Activated CD4-positive, alpha-beta T cell treated with anti-CD3 and anti-CD28 coated beads, Interleukin-10, Interleukin-2, amounts not matched to agents 100 ng/mL and 50 ng/mL, durations not matched to agents 16 hours and 8 hours (primary cell): ENCODE results near the gene SP8.

Source experiments
- DNase-seq: peaks from one replicate; pipeline ENCODE4 v3.0.0-alpha.2; 2020

SP8 gene

DNA sequence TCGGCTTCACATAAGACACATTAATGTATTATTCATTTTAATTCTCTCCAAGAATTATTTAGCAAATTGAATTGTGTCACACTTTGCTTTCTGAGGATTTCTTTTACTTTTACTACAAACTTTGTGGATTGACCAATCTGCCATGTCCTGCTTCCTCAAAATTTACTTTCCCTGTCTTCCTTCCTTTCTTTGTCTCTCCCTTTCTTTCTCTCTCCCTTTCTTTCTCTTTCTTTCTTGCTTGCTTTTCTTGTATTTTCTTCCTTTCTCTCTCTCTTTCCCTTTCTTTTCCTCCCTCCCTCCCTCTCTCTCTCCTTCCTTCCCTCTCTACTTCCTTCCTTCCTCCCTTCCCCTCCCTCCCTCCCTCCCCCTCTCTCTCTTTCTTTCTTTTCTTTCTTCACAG is 37.8 kb downstream of the SP8 start:
- DNase-seq: no peak

GRCh38 chr7:20747001-20747400 is 39.7 kb downstream of the SP8 start:
- no peak for DNase-seq

GRCh38 chr7:20745702-20746101 is 41.0 kb downstream of the SP8 start:
- DNase-seq: no peak

DNA sequence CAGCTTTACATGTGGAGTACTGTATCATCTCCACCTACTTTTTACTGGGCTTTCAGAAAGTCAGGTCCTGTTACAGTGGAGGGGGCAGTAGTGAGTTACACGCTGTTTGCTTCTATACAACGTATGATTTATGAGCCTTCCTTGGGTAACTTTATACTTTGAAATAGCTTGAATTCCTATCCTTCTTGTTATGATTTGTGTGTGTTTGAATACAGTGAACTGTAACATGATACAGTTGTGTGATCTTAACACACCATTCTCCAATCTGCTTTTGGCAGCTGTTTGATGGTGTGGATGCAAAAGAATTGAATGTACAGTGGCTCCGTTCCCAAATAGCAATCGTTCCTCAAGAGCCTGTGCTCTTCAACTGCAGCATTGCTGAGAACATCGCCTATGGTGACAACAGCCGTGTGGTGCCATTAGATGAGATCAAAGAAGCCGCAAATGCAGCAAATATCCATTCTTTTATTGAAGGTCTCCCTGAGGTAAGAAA is 41.7 kb downstream of the SP8 start:
- no peak for DNase-seq

DNA sequence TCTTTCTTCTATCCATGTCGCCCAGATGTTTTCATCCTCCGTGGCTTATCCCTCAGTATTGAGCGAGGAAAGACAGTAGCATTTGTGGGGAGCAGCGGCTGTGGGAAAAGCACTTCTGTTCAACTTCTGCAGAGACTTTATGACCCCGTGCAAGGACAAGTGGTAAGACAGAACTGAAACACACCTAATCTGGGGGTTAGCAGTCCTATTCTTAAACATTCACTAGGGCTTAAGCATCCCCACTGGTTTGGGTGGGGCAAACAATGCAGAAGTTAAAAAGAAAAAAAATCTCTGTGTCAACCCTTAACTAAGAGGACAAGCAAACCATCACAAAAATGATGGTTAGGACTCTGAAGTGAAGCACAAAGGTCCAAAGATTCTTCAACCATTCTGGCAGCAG is 43.8 kb downstream of the SP8 start:
- DNase-seq: no peak

GRCh38 chr7:20741801-20742200 is 44.9 kb downstream of the SP8 start:
- DNase-seq: no peak

- DNase-seq: no peak
Measured at GRCh38 chr7:20738518-20739481, 47.9 kb downstream of the SP8 start.

- DNase-seq: no peak
Measured at GRCh38 chr7:20737840-20738448, 48.7 kb downstream of the SP8 start.

GRCh38 chr7:20735346-20736065 is 51.2 kb downstream of the SP8 start:
- no peak for DNase-seq
